Medulla oblongata (tissue), 1 donor: ENCODE data around the gene CD69.
A peak's percentile ranks its signal among the peaks of the same experiment; 100 is the strongest.
"Not testable (repeated sequence)": the region's sequence is repeated elsewhere in the genome, so short reads cannot be mapped to it uniquely, and the experiment has no call there.

Experiments used
- DNase-seq: peaks from one replicate; pipeline ENCODE4 v3.0.0-alpha.2; 2015; ENCODE audit errors: extremely low spot score

Gene CD69

GRCh38 chr12:9750276-9751203 is 10.2 kb downstream of the CD69 start:
- DNase-seq: peak; percentile 88

DNA sequence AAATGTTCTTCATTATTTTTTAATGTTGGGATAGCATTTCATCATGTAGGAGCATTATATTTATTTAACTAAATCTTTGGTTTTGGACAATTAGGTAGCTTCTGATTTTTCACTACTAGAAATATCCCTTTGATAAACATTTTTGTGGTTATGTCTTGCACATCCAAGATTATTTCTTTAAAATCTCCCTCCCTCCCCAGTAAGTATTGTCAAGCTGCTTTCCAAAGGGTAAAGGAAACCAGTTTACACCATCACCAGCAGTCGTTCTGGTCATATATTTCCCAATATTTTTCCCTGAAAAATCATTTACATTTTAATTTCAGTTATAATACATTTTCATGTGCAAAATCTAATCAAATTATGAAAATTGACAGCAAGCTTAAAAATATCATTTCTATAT is 11.1 kb downstream of the CD69 start:
- no peak for DNase-seq

- DNase-seq: no peak
Observed at GRCh38 chr12:9745199-9745598, 15.5 kb downstream of the CD69 start.

- DNase-seq: no peak
Observed at GRCh38 chr12:9742661-9743060, 18.0 kb downstream of the CD69 start.

- no peak for DNase-seq
Observed at GRCh38 chr12:9741726-9742125, 19.0 kb downstream of the CD69 start.

DNA sequence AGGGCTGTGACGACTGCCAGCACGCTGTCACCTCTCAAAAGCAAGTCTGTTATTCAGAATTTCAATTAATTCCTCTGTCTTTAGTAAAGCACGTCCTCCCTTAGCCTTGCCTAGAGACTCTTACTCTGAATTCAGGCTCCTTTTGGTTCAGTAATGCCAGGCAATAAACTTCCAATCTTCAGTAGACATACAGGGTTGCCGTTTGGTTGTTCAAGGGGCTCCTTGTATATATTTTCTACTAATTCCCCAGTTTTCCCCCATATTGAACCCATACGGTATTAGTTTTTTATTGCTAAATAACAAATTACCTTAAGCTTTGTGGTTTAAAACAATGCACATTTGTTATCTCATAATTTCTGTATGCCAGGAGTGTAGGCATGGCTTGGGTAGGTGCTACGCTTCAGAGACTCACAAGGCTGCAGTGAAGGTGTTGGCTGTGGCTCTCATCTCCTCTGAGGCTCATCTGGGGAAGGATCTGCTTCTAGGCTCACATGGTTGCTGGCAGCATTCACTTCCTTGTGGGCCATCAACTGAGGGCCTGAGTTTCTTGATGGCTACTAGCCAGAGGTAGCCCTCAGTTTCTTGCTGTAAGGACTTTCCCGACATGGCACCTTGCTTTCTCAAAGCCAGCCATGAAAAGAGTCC is 20.5 kb downstream of the CD69 start:
- no peak for DNase-seq

DNA sequence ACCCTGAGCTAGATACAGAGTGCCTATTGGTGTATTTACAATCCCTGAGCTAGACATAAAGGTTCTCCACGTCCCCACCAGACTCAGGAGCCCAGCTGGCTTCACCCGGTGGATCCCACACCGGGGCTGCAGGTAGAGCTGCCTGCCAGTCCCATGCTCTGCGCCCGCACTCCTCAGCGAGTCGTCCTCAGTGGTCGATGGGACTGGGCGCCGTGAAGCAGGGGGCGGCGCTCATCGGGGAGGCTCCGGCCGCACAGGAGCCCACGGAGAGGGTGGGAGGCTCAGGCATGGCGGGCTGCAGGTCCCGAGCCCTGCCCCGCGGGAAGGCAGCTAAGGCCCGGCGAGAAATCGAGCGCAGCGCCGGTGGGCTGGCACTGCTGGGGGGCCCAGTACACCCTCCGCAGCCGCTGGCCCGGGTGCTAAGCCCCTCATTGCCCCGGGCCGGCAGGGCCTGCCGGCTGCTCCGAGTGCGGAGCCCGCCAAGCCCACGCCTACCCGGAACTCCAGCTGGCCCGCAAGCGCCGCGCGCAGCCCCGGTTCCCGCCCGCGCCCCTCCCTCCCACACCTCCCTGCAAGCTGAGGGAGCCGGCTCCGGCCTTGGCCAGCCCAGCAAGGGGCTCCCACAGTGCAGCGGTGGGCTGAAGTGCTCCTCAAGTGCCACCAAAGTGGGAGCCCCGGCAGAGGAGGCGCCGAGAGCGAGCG is 21.1 kb downstream of the CD69 start:
- not testable (repeated sequence) for DNase-seq

DNA sequence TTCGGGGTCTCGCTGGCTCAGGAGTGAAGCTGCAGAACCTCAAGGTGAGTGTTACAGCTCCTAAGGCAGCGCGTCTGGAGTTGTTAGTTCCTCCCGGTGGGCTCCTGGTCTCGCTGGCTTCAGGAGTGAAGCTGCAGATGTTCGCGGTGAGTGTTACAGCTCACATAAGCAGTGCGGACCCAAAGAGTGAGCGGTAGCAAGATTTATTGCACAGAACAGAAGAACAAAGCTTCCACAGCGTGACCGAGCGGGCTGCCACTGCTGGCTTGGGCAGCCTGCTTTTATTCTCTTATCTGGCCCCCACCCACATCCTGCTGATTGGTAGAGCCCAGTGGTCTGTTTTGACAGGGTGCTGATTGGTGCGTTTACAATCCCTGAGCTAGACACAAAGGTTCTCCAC is 21.8 kb downstream of the CD69 start:
- DNase-seq: not testable (repeated sequence)

DNA sequence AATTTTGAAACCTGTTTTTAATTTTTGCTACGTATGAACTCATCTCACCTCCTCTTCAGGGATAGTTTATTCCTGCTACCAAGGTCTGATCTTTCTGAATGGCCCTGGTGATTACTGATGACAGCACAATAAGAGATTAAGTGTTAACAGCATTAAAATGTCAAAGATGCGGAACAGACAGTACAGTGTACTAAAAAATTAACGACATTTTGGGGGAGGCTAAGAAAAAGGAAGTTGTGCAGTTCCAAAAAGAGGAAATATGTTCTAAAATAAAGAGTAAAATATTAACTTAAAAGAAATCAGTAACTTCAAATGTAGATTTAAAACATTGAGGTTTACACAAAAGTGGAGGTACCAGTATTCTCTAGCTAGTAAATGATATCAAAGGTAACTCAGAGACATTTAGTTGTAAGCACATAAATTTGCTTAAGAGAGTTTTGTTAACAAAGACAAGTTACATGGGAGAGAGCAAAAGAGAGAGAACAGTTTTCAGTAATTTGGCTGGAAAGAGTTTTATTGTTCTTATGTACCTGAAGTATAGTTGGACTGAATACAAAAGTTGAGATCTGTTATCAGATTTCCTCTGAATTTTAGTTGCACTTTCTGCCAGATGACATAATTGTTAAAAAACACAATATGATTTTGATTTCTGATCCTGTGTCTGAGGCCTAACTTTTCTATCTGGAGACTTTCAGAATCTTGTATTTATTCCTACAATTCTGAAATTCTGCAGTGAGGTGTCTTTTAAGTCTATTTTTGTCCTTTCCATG is 23.6 kb downstream of the CD69 start:
- DNase-seq: no peak

GRCh38 chr12:9735601-9736000 is 25.1 kb downstream of the CD69 start:
- DNase-seq: peak; percentile 31

GRCh38 chr12:9732921-9733461 is 27.7 kb downstream of the CD69 start, which contains the start of gene CLECL1:
Gene CLECL1 (minus strand): TSS chr12:9733097.
- DNase-seq: peak; percentile 35

- no peak for DNase-seq
Observed at GRCh38 chr12:9731797-9732196, 28.9 kb downstream of the CD69 start.

- DNase-seq: no peak
Observed at GRCh38 chr12:9731393-9731792, 29.3 kb downstream of the CD69 start.

GRCh38 chr12:9730591-9730990 is 30.1 kb downstream of the CD69 start:
- no peak for DNase-seq

- DNase-seq: no peak
Observed at GRCh38 chr12:9730011-9730410, 30.7 kb downstream of the CD69 start.

GRCh38 chr12:9729082-9729481 is 31.6 kb downstream of the CD69 start:
- DNase-seq: no peak

- no peak for DNase-seq
Observed at GRCh38 chr12:9727813-9728212, 32.9 kb downstream of the CD69 start.

- no peak for DNase-seq
Observed at GRCh38 chr12:9725213-9725870, 35.4 kb downstream of the CD69 start.

DNA sequence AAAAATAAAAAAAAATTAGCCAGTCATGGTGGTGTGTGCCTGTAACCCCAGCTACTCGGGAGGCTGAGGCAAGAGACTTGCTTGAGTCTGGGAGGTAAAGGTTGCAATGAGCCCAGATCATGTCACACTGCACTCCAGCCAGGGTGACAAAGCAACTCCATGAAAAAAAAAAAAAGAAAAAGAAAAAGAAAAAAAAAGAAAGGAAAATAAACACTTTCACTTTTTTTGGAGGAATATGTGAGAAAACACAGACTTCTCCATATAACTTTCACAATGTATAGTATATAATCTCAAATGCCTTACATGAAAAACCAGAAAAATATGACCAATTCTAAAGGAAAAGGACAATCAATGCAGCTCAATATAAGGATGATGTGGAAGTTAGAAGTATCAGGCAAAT is 36.7 kb downstream of the CD69 start:
- DNase-seq: no peak

DNA sequence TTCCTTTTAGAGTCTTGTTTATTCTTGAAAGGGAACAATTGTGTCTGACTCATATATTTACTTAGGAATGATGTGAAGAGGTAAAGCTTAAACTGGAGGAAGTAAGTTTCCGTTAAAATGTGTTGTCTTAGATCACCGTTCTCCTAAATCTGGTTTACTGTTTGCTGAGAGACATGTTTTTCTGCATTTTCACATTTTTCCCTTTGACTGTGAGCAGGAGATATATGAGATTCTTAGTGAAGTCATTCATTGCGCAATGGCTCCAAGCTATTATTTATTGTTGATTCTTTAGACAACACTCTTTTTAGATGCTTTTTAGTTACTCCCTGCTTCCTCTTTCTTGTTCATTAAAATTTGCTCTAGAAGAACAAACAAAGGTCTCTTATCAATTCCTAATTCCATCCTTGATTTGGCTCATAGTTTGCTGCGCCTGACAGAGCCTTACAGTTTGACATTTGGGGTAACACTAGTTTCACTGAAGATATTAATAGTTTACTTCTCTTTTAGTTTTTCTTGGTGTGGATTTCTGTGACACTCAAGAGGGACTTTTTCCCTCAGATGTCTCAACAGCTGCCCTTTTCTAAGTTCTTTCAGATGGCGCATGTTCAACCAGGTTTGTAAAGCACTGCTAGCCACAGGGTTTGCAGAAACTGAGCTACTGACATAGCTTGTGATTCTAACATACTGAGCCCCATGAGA is 39.2 kb downstream of the CD69 start:
- DNase-seq: peak; percentile 69
